ENCODE data around the gene DHX16. TPM values are rescaled to one million over a fixed set of nuclear protein-coding genes. Genes with fewer than 3 reads are reported as not detected.

The DHX16 gene
- total RNA-seq, 2 experiments from 2014 or later = 27.1 to 37.5 TPM

GRCh38 chr6:30614843-30615218 is 58.0 kb downstream of the DHX16 start:
- ChIA-PET POLR2A (interaction anchor here (0.6 to 3.6 kb wide), 14 partner anchors 16 to 882 kb away, joined by 3 to 38 read pairs (median 5); partner anchors contain the start of genes MDC1 and TUBB), CTCF (ENCODE audit: unreplicated experiment) (no interaction called here)
- TF ChIP-seq EZH2phosphoT487 (IDR thresholded peaks at IDR 0.05; ENCODE audit: borderline replicate concordance, low read depth, low read length) (no peak), CTCF (conservative IDR thresholded peaks at IDR 0.05; ENCODE audit: low read length) (no peak)
- Histone ChIP-seq H3K4me3 (ENCODE audit: low read depth, low read length, poor library complexity, severe bottlenecking) (peak overlapping the region; percentile 88), H3K27ac (ENCODE audit: low read depth, low read length, poor library complexity, severe bottlenecking) (peak overlapping the region; percentile 91), H4K20me1 (ENCODE audit: insufficient read depth, low read length) (peaks cover 30% of the 10 kb centered on the region; the same call in 1 of the 2 replicates), H3K79me2 (ENCODE audit: insufficient read depth, low read depth, low read length) (peaks cover 75% of the 10 kb centered on the region), H3K9me3 (ENCODE audit: low read length) (no peaks in the 10 kb centered on the region), H3K9me2 (ENCODE audit: insufficient read depth, low read length) (no peaks in the 10 kb centered on the region), H3K4me1 (ENCODE audit: insufficient read depth, low read length, poor library complexity, severe bottlenecking) (peaks cover 37% of the 10 kb centered on the region), H3K36me3 (ENCODE audit: insufficient read depth, low read length) (peaks cover 71% of the 10 kb centered on the region), H3K4me2 (ENCODE audit: low read length) (peak overlapping the region; percentile 99), H2AFZ (ENCODE audit: low read length) (no peak overlapping the region)
- no TSS peak for BruUV-seq (replicated peaks)
- peak; percentile 97 for DNase-seq (ENCODE audit: low spot score)
- intact Hi-C loops (cut with micrococcal nuclease; ENCODE audit: unreplicated experiment) = loop anchor here (2.0 to 5.0 kb wide), 4 partner anchors 58 to 587 kb away; partner anchors contain the start of genes FLOT1, GNL1, IER3 and PPP1R18

- CTCF ChIA-PET (ENCODE audit: unreplicated experiment) = no interaction called here
- TF ChIP-seq EZH2phosphoT487 (IDR thresholded peaks at IDR 0.05; ENCODE audit: borderline replicate concordance, low read depth, low read length) (no peak), CTCF (conservative IDR thresholded peaks at IDR 0.05; ENCODE audit: low read length) (no peak)
- POLR2A ChIA-PET = interaction anchor here (0.6 to 3.6 kb wide), 13 partner anchors 10 to 653 kb away, joined by 3 to 38 read pairs (median 5); partner anchors contain the start of genes MDC1 and TUBB
- no TSS peak for BruUV-seq (replicated peaks)
- H3K36me3 ChIP-seq (ENCODE audit: insufficient read depth, low read length) = peaks cover 71% of the 10 kb centered on the region
- H4K20me1 ChIP-seq (ENCODE audit: insufficient read depth, low read length) = peaks cover 30% of the 10 kb centered on the region; the same call in 1 of the 2 replicates
- no peak for DNase-seq (ENCODE audit: low spot score)
- no peaks in the 10 kb centered on the region for H3K9me2 ChIP-seq (ENCODE audit: insufficient read depth, low read length)
- H2AFZ ChIP-seq (ENCODE audit: low read length) = no peak overlapping the region
- peaks cover 33% of the 10 kb centered on the region for H3K4me1 ChIP-seq (ENCODE audit: insufficient read depth, low read length, poor library complexity, severe bottlenecking)
- H3K4me2 ChIP-seq (ENCODE audit: low read length) = peak overlapping the region; percentile 99
- intact Hi-C loops (cut with micrococcal nuclease; ENCODE audit: unreplicated experiment) = loop anchor here (2.0 kb wide), 1 partner anchor 57 kb away; the partner anchor contains the start of genes GNL1 and PRR3
- H3K4me3 ChIP-seq (ENCODE audit: low read depth, low read length, poor library complexity, severe bottlenecking) = peak overlapping the region; percentile 88
- no peaks in the 10 kb centered on the region for H3K9me3 ChIP-seq (ENCODE audit: low read length)
- H3K27ac ChIP-seq (ENCODE audit: low read depth, low read length, poor library complexity, severe bottlenecking) = peak overlapping the region; percentile 91
- peaks cover 70% of the 10 kb centered on the region for H3K79me2 ChIP-seq (ENCODE audit: insufficient read depth, low read depth, low read length)
Measured at GRCh38 chr6:30614044-30614842, 58.6 kb downstream of the DHX16 start.

Data from OCI-LY7 (cell line).